NOMO-1 (cell line): ENCODE measurements around the gene MAGI2.
"Not testable (repeated sequence)": the region's sequence is repeated elsewhere in the genome, so short reads cannot be mapped to it uniquely, and the experiment has no call there.

Experiments
- DNase-seq, 2 experiments: peaks; one replicate each; lab custom pipeline; 2025; ENCODE audit not compliant: unreplicated experiment in 2 of 2; lab: John Stamatoyannopoulos, UW

MAGI2 gene

DNA sequence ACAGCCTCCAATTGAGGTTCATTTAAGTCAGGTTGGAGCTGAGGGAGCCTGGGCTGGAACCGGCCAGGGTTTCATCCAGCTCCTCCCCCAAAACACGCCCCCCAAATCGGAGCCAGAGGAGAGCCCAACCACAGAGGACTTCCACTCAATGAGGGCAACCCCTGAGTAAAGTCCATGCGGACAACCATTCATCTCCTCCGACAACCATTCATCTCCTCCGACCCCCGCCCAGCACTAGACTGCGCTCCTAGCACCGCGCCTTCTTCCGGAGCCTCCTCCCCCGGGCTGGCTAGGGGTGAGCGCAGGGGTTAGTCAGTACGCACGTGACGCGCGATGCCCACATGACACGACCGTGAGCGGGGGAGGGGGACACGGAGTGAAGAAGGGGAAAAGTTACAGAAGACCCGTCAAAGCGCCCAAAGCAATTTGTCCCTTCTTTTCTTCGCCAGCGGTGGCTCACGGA, 1.4 kb downstream of the MAGI2 start:
- DNase-seq: no peak

GRCh38 chr7:79451580-79451979, 1.9 kb downstream of the MAGI2 start:
- DNase-seq: no peak

- not testable (repeated sequence) for DNase-seq
Measured at GRCh38 chr7:79442766-79443165, 10.7 kb downstream of the MAGI2 start.

DNA sequence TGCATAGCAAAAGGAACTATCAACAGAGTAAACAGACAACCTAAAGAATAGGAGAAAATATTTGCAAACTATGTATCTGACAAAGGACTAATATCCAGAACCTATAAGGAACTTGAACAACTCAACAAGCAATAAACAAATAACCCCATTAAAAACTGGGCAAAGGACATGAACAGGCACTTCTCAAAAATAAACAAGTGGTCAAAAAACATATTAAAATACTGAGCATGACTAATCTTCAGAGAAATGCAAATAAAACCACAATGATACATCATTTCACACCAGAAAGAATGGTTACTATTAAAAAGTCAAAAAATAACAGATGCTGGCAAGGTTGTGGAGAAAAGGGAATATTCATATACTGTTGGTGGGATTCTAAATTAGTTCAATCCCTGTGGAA, 17.1 kb downstream of the MAGI2 start:
- DNase-seq: no peak

DNA sequence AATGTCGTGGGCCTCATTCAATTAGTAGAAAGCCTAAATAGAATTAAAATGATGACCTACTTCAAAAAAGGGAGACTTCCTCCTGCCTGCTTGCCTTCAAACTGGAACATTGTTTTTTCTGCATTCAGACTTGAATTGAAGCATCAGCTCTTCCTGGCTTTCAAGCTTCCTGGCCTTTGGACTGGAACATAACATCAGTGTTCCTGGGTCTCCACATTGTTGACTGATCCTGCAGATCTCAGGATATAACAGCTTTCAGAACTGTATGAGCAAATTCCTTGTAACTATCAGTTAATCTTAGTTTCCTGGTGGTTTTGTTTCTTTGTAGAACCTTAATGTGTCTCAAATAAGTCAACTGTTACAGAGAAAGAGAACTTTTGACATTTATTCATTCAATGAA, 18.6 kb downstream of the MAGI2 start:
- DNase-seq: no peak

DNA sequence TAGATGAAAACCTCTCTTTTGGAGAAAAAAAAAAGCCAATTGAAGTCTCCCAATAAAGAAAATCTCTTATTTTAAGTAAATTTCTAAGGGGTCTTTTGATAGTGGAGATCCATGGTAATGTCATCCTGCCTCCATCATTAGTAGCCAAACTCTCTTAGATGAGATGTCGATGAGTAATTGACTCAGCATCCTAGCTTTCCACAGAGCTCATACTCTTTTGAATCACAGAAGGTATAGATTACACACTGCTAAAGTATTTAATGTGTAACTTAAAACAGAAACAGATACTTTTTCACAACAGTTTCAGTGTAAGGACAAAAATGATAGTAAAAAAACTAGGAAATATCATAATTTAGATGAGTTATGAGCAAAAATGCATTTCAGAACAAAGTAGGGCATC, 19.4 kb downstream of the MAGI2 start:
- no peak for DNase-seq

DNA sequence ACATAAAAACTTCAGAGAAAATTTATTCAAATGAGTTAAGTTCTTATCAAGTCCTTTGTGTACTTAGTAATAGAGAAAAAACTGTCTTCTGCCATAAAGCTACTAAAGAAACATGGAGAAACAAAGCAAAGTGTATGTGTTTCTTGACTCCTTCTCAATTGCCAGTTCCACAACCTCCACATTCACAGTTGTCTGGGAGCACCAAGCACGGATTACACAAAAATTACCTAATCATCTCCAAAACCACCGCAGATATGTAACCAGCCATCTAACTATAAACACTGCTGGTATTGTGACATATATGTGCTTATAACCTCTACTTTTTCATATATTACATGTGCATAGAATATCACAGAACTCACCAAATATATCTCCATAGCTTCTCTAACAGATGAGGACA, 23.1 kb downstream of the MAGI2 start:
- no peak for DNase-seq

DNA sequence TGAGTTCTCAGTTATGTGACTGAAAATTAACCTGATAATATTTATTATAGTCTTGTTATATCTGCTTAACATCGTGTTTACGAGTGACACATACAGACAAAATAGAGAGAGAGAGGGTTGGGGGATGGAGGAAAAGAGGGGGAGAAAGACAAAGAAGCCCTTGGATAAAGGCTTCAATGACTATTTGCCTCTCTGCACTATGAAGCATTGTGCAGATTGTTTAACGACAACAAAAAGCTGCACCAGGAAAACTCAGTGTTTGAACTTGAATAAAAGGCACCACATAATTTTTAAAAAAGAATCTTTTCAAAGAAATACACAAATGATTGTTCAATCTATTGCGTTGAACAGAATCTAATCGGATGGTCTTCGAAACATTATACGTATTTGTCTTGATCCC, 27.8 kb downstream of the MAGI2 start:
- DNase-seq: no peak

DNA sequence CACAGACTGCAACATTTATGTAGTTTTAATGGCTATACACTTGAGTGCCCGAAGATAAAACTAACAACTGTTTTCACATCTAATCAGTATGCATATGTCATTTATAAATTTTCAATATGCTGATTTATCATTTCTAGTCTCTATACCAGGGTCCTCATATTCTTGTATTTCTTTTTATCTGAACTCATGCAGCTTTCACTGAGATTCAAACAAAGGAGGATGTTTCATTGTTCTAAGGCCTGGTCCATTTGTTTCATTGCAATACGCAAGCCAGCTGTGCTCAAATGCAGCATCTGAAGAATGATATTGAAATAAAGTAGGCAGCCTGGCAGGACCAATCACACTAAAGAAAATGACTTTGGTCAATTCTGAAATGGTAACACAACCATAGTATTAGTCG, 31.7 kb downstream of the MAGI2 start:
- no peak for DNase-seq

DNA sequence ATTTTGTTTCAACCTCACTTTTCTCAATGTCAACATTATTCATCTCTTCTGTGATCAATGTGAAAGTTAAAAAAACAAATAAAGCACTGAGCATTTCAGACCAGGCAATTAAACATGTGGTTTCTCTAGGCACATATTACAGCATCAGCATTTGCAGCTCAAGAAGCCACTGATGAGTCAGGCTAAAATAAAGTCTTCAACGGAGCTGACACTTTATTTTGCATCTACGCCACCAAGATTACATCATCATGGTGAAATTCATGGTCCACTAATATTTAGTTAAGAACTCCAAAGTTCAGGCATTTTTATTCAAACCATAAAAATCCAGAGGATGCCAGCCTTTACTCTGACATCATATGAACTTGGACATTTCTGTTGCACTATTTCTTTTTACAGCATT, 33.0 kb downstream of the MAGI2 start:
- DNase-seq: no peak

DNA sequence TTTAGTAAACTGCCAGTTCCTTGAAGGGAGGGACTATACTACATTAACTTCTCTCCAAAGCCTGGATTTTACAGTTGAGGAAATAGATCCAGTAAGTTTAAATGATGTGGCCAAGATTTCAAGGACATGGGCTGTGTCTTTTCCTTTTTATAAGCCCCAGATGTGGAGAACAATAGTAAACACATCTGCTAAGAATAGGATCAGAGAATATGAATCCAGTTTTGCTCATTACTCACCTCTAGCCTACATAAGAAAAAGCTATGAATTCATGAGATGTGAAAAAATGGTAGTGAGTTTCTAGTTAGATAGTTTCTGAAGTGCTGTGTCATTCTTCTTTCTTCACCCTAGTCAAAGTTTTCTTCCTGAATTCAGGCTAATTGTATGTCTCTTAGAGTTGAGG, 38.6 kb downstream of the MAGI2 start:
- no peak for DNase-seq

GRCh38 chr7:79412915-79413314, 40.6 kb downstream of the MAGI2 start:
- DNase-seq: no peak

- DNase-seq: no peak
Measured at GRCh38 chr7:79412438-79412837, 41.0 kb downstream of the MAGI2 start.

DNA sequence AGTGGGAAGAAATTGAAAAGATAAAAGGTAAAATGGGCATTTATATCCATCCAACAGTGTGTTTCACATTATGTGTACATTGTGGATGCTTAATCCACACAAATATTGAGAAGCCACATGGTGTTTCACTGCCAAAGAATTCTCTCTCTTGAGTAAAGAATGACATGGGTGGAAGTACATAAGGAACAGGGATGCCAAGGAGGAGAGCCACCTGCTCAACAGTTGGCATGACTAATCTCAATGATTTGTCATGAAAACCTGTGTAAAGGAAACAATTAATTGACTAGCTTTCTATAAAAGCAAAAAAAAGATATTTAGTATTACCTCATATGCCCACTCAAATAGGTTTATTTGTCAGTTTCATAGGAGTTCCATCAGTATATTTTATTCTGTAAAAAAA, 43.1 kb downstream of the MAGI2 start:
- DNase-seq: no peak

DNA sequence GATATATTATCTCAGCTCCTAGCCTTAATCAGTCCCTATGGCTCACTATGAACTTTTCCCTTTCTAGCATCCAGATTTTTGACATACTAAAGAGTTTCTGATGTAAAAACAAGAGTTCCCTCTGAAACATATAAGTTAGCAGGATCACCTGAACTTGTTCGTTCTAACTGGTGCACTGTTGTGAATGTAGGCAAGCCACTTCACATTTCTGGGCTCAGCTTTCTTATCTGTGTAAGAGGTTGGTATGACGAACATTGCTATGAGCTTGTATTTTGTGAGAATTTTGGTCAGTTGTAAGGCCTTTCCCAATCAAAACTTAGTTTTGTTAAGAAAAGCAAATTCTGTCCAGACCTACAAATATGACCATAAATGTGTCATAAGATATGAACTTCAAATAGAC, 46.1 kb downstream of the MAGI2 start:
- no peak for DNase-seq

DNA sequence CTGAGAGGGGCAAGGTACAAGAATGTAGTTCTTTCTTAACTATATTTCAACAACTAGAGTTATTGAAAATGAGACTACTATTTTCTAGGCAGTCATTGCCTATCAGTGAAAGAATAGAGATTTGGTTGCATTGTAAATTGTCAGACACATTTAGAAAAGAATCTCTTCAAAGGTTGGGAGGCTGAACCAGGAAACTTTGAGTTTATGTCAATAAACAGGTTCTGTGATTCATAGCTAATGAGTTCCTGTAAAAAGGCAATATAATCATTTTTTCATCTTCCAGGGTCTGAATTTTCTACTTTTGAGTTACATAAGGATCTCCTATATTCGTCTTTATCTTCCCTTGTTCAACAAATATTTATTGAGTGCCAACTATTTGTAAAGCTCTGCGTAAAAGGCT, 47.1 kb downstream of the MAGI2 start:
- DNase-seq: no peak

- no peak for DNase-seq
Measured at GRCh38 chr7:79405368-79405767, 48.1 kb downstream of the MAGI2 start.

GRCh38 chr7:79403879-79404278, 49.6 kb downstream of the MAGI2 start:
- no peak for DNase-seq

DNA sequence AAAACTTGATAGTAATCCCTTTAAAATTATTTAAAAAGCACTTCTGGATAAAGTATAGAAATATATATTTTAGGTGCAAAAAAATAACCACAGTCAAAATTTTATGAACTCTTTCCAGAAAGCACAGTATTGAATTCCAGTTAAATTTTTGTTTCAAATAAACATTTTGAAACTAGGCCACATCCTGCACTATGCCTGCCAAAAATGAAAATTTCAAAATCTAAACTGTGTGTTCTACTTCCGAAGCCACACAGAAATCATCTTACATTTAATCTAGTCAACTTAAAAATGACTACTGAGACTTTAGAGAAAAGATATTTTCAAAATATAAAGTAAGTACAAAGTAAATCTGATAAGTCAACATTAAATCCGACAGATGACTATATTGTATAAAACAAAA, 50.0 kb downstream of the MAGI2 start:
- no peak for DNase-seq

- no peak for DNase-seq
Measured at GRCh38 chr7:79401254-79401653, 52.2 kb downstream of the MAGI2 start.

- DNase-seq: no peak
Measured at GRCh38 chr7:79400222-79400621, 53.2 kb downstream of the MAGI2 start.

- no peak for DNase-seq
Measured at GRCh38 chr7:79398138-79398749, 55.2 kb downstream of the MAGI2 start.

DNA sequence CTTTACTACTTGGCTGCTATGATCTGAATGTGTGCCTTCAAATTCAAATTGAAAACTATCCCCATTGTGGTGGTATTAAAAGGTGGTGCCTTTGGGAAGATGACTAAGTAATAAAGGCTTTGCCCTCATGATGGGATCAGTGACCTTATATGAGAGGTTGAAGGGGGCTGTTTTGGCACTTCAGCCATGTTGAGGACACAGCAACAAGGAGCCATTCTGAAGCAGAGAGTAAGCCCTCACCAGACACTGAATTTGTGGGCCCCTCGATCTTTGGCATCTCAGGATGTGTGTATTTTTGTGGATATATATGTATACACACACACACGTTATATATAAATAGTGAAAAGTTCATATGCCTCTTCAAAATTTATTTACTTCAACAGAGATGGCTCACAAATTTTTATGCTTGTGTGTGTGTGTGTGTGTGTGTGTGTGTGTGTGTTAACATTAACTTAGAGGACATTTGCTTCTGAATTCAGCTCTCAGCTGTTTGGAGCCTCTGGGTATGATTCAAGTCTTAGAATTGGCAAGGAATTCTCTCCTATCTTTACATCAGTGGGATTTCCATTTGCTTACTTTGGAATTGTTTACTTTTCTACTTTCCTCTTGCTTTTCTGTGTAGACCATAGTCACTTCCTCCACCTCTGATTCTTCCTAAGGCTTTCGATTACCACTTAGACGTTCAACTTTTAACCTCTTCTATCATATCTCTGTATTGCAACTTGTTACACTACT, 66.6 kb downstream of the MAGI2 start:
- DNase-seq: no peak
